Neural cell (in vitro differentiated cells): ENCODE measurements around the gene NATD1. TPM values are rescaled to one million over a fixed set of nuclear protein-coding genes. Genes with fewer than 3 reads are reported as not detected.

ENCODE experiments used
- H2AFZ ChIP-seq: fragments of 200-600, 300-800 bp; sonication (generic), shearing (Covaris generic); 2 replicates; pipeline ENCODE4 v1.6.0; 2014; ENCODE audit warnings: low read depth, mild to moderate bottlenecking, antibody characterized with exemption, low read length, moderate library complexity
- H3F3A ChIP-seq: fragments of 200-600 bp; shearing (Covaris generic); 2 replicates; pipeline ENCODE4 v1.6.1; 2016; ENCODE audit warnings: mild to moderate bottlenecking, moderate library complexity, mixed read lengths, antibody characterized with exemption, low read length; ENCODE audit not compliant: insufficient read depth, poor library complexity, severe bottlenecking
- H3K27ac ChIP-seq: fragments of 200-600, 300-800 bp; sonication (generic), shearing (Covaris generic); 2 replicates; pipeline ENCODE4 v1.5.1; 2014; ENCODE audit warnings: mild to moderate bottlenecking, low read length, moderate library complexity
- H3K27me3 ChIP-seq: fragments of 300-800, 200-600 bp; sonication (generic), shearing (Covaris generic); 2 replicates; pipeline ENCODE4 v1.6.0; 2014; ENCODE audit warnings: mild to moderate bottlenecking, low read depth, low read length, moderate library complexity; ENCODE audit not compliant: insufficient read depth
- H3K36me3 ChIP-seq: fragments of 300-800, 200-600 bp; sonication (generic), shearing (Covaris generic); 2 replicates; pipeline ENCODE4 v1.5.1; 2014; ENCODE audit warnings: mild to moderate bottlenecking, antibody characterized with exemption, low read length, moderate library complexity; ENCODE audit not compliant: insufficient read depth
- H3K4me2 ChIP-seq: fragments of 300-800, 200-600 bp; sonication (generic), shearing (Covaris generic); 2 replicates; pipeline ENCODE4 v1.6.0; 2014; ENCODE audit warnings: mild to moderate bottlenecking, low read length
- H3K4me3 ChIP-seq: fragments of 300-800, 200-600 bp; sonication (generic), shearing (Covaris generic); 2 replicates; pipeline ENCODE4 v1.5.1; 2014; ENCODE audit warnings: mild to moderate bottlenecking, low read length, moderate library complexity
- H3K79me2 ChIP-seq: fragments of 200-600 bp; shearing (Covaris generic); replicated peaks from 2 replicates; pipeline ENCODE4 v1.6.0; 2014; ENCODE audit warnings: mild to moderate bottlenecking, low read length, moderate library complexity; ENCODE audit not compliant: insufficient read depth
- H3K9ac ChIP-seq: fragments of 300-800, 200-600 bp; sonication (generic), shearing (Covaris generic); 2 replicates; pipeline ENCODE4 v1.6.1; 2016; ENCODE audit warnings: mild to moderate bottlenecking, low read length, mixed read lengths
- H3K9me2 ChIP-seq: fragments of 200-600 bp; shearing (Covaris generic); 2 replicates; pipeline ENCODE4 v1.6.1; 2016; ENCODE audit warnings: mild to moderate bottlenecking, low read length, mixed read lengths; ENCODE audit not compliant: insufficient read depth
- H3K9me3 ChIP-seq: fragments of 200-600, 300-800 bp; sonication (generic), shearing (Covaris generic); 2 replicates; pipeline ENCODE4 v1.6.1; 2016; ENCODE audit warnings: mild to moderate bottlenecking, mixed run types, low read length, moderate library complexity, mixed read lengths
- H4K20me1 ChIP-seq: fragments of 200-600 bp; shearing (Covaris generic); 2 replicates; pipeline ENCODE4 v1.6.1; 2016; ENCODE audit warnings: mild to moderate bottlenecking, mixed run types; ENCODE audit not compliant: insufficient read depth
- CTCF ChIP-seq: fragments of 450-650 bp; IDR thresholded peaks from 2 replicates; pipeline ENCODE4 v1.5.1; 2014; ENCODE audit warnings: antibody characterized with exemption, mild to moderate bottlenecking, moderate library complexity; ENCODE audit not compliant: poor library complexity, severe bottlenecking
- EP300 ChIP-seq: fragments of 450-650 bp; conservative IDR thresholded peaks from 2 replicates; pipeline ENCODE4 v1.6.1; 2014; ENCODE audit warnings: antibody characterized with exemption, mild to moderate bottlenecking, moderate library complexity; ENCODE audit not compliant: poor library complexity, severe bottlenecking
- EZH2 ChIP-seq: fragments of 200-600, 300-800 bp; shearing (Covaris generic), sonication (generic); IDR thresholded peaks from 2 replicates; pipeline ENCODE4 v1.6.1; 2014; ENCODE audit warnings: antibody characterized with exemption, low read length, borderline replicate concordance, mild to moderate bottlenecking; ENCODE audit not compliant: insufficient read depth, poor library complexity, severe bottlenecking
- MXI1 ChIP-seq: fragments of 450-650 bp; conservative IDR thresholded peaks from 2 replicates; pipeline ENCODE4 v1.6.1; 2014; ENCODE audit warnings: antibody characterized with exemption, mild to moderate bottlenecking; ENCODE audit not compliant: poor library complexity, severe bottlenecking
- POLR2AphosphoS5 ChIP-seq: IDR thresholded peaks from 2 replicates; pipeline ENCODE4 v1.6.1; 2012
- RAD21 ChIP-seq: fragments of 450-650 bp; conservative IDR thresholded peaks from 2 replicates; pipeline ENCODE4 v1.6.1; 2014; ENCODE audit warnings: antibody characterized with exemption, mild to moderate bottlenecking, moderate library complexity
- SMC3 ChIP-seq: fragments of 450-650 bp; conservative IDR thresholded peaks from 2 replicates; pipeline ENCODE4 v1.6.1; 2014; ENCODE audit warnings: antibody characterized with exemption, mild to moderate bottlenecking, moderate library complexity; ENCODE audit not compliant: poor library complexity
- TAF1 ChIP-seq: IDR thresholded peaks from 2 replicates; pipeline ENCODE4 v1.6.1; 2012; ENCODE audit warnings: low read depth
- polyA plus RNA-seq: library from polyadenylated mRNA; depleted of rRNA; stranded (reverse); fragments of >200 nt; gene quantifications from 2 replicates; pipeline ENCODE4 v1.2.3, GENCODE V29; 2014
- TF ChIP-seq, protein P1 (sequence below): IDR thresholded peaks from 2 replicates; pipeline ENCODE4 v1.6.1; 2012; ENCODE audit warnings: borderline replicate concordance

NATD1 gene
- polyA plus RNA-seq, 1 donor from 2014 or later, result 2.8 TPM

GRCh38 chr17:21239680-21240368, 13.4 kb downstream of the NATD1 start:
- Histone ChIP-seq H3K4me3 (no peak overlapping the region), H3K27me3 (no peaks in the 10 kb centered on the region), H3K9me2 (no peaks in the 10 kb centered on the region), H3K27ac (no peak overlapping the region), H2AFZ (no peak overlapping the region), H3K36me3 (no peaks in the 10 kb centered on the region), H4K20me1 (no peaks in the 10 kb centered on the region), H3K9ac (no peak overlapping the region), H3K79me2 (no peaks in the 10 kb centered on the region), H3K9me3 (no peaks in the 10 kb centered on the region), H3F3A (no peaks in the 10 kb centered on the region), H3K4me2 (no peak overlapping the region)
- no peak for TF ChIP-seq MXI1
- TF ChIP-seq TAF1, result no peak
- TF ChIP-seq POLR2AphosphoS5, result no peak
- TF ChIP-seq SMC3, result no peak
- TF ChIP-seq EP300, result no peak

- Histone ChIP-seq H3K79me2 (no peaks in the 10 kb centered on the region), H3K27me3 (no peaks in the 10 kb centered on the region), H2AFZ (no peak overlapping the region), H3K36me3 (no peaks in the 10 kb centered on the region), H3F3A (no peaks in the 10 kb centered on the region), H4K20me1 (no peaks in the 10 kb centered on the region), H3K9me3 (no peaks in the 10 kb centered on the region), H3K27ac (no peak overlapping the region), H3K4me2 (no peak overlapping the region), H3K4me3 (no peak overlapping the region), H3K9ac (no peak overlapping the region), H3K9me2 (no peaks in the 10 kb centered on the region)
- TF ChIP-seq SMC3 (no peak), POLR2AphosphoS5 (no peak), MXI1 (no peak), TAF1 (no peak), EZH2 (no peak)
These were observed 17.3 kb downstream of the NATD1 start for GRCh38 chr17:21235921-21236320.

GRCh38 chr17:21233581-21234347, 19.4 kb downstream of the NATD1 start:
- no peak overlapping the region for H2AFZ ChIP-seq
- no peaks in the 10 kb centered on the region for H3K9me2 ChIP-seq
- H3F3A ChIP-seq, result no peaks in the 10 kb centered on the region
- H3K9ac ChIP-seq, result no peak overlapping the region
- no peaks in the 10 kb centered on the region for H3K36me3 ChIP-seq
- no peaks in the 10 kb centered on the region for H3K79me2 ChIP-seq
- no peak for TF ChIP-seq CTCF
- no peak for TF ChIP-seq TAF1
- TF ChIP-seq SMC3, result no peak
- no peak for TF ChIP-seq EZH2
- no peak for TF ChIP-seq POLR2AphosphoS5
- no peak for TF ChIP-seq EP300
- TF ChIP-seq, protein P1, sequence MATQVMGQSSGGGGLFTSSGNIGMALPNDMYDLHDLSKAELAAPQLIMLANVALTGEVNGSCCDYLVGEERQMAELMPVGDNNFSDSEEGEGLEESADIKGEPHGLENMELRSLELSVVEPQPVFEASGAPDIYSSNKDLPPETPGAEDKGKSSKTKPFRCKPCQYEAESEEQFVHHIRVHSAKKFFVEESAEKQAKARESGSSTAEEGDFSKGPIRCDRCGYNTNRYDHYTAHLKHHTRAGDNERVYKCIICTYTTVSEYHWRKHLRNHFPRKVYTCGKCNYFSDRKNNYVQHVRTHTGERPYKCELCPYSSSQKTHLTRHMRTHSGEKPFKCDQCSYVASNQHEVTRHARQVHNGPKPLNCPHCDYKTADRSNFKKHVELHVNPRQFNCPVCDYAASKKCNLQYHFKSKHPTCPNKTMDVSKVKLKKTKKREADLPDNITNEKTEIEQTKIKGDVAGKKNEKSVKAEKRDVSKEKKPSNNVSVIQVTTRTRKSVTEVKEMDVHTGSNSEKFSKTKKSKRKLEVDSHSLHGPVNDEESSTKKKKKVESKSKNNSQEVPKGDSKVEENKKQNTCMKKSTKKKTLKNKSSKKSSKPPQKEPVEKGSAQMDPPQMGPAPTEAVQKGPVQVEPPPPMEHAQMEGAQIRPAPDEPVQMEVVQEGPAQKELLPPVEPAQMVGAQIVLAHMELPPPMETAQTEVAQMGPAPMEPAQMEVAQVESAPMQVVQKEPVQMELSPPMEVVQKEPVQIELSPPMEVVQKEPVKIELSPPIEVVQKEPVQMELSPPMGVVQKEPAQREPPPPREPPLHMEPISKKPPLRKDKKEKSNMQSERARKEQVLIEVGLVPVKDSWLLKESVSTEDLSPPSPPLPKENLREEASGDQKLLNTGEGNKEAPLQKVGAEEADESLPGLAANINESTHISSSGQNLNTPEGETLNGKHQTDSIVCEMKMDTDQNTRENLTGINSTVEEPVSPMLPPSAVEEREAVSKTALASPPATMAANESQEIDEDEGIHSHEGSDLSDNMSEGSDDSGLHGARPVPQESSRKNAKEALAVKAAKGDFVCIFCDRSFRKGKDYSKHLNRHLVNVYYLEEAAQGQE, result no peak
- no peak for TF ChIP-seq RAD21
- no peak for TF ChIP-seq MXI1
- H3K4me2 ChIP-seq, result no peak overlapping the region
- no peaks in the 10 kb centered on the region for H3K27me3 ChIP-seq
- no peak overlapping the region for H3K4me3 ChIP-seq
- H3K27ac ChIP-seq, result no peak overlapping the region
- no peaks in the 10 kb centered on the region for H4K20me1 ChIP-seq
- no peaks in the 10 kb centered on the region for H3K9me3 ChIP-seq
